Measurements from ENCODE around the gene IL22RA2. TPM values are rescaled to one million over a fixed set of nuclear protein-coding genes. Genes with fewer than 3 reads are reported as not detected.

The IL22RA2 gene
- total RNA-seq, 1 experiment from 2014 or later: not detected

GRCh38 chr6:137181891-137182653 is 8.6 kb upstream of the IL22RA2 start:
- no peaks in the 10 kb centered on the region for H3K36me3 Mint-ChIP-seq (ENCODE audit: insufficient read depth, unreplicated experiment)
- H3K9me3 Mint-ChIP-seq (ENCODE audit: low read depth, unreplicated experiment): peaks cover 7% of the 10 kb centered on the region
- H3K27ac Mint-ChIP-seq (ENCODE audit: unreplicated experiment): no peak overlapping the region
- H3K27me3 Mint-ChIP-seq (ENCODE audit: unreplicated experiment): peaks cover 13% of the 10 kb centered on the region
- intact Hi-C loops (cut with micrococcal nuclease; ENCODE audit: unreplicated experiment): no loop called here
- no peak overlapping the region for H3K4me3 Mint-ChIP-seq (ENCODE audit: low read depth, unreplicated experiment)
- TF ChIP-seq CTCF (IDR thresholded peaks at IDR 0.05; ENCODE audit: unreplicated experiment): no peak
- CTCF ChIA-PET: no interaction called here
- H3K4me1 Mint-ChIP-seq (ENCODE audit: low read depth, unreplicated experiment): no peaks in the 10 kb centered on the region
- no peak for DNase-seq
- no TSS peak for BruUV-seq (replicated peaks)

GRCh38 chr6:137177611-137178010 is 4.2 kb upstream of the IL22RA2 start:
- no peaks in the 10 kb centered on the region for H3K36me3 Mint-ChIP-seq (ENCODE audit: insufficient read depth, unreplicated experiment)
- H3K9me3 Mint-ChIP-seq (ENCODE audit: low read depth, unreplicated experiment): peaks cover 7% of the 10 kb centered on the region
- CTCF ChIA-PET: no interaction called here
- DNase-seq: no peak
- intact Hi-C loops (cut with micrococcal nuclease; ENCODE audit: unreplicated experiment): no loop called here
- TF ChIP-seq CTCF (IDR thresholded peaks at IDR 0.05; ENCODE audit: unreplicated experiment): no peak
- H3K27ac Mint-ChIP-seq (ENCODE audit: unreplicated experiment): no peak overlapping the region
- H3K4me3 Mint-ChIP-seq (ENCODE audit: low read depth, unreplicated experiment): no peak overlapping the region
- no TSS peak for BruUV-seq (replicated peaks)
- H3K27me3 Mint-ChIP-seq (ENCODE audit: unreplicated experiment): peaks cover 13% of the 10 kb centered on the region
- no peaks in the 10 kb centered on the region for H3K4me1 Mint-ChIP-seq (ENCODE audit: low read depth, unreplicated experiment)

GRCh38 chr6:137176729-137177128 is 3.3 kb upstream of the IL22RA2 start:
- no peak overlapping the region for H3K27ac Mint-ChIP-seq (ENCODE audit: unreplicated experiment)
- H3K36me3 Mint-ChIP-seq (ENCODE audit: insufficient read depth, unreplicated experiment): no peaks in the 10 kb centered on the region
- H3K4me3 Mint-ChIP-seq (ENCODE audit: low read depth, unreplicated experiment): no peak overlapping the region
- TF ChIP-seq CTCF (IDR thresholded peaks at IDR 0.05; ENCODE audit: unreplicated experiment): no peak
- DNase-seq: no peak
- CTCF ChIA-PET: interaction anchor here (0.6 kb wide), 1 partner anchor 354 kb away, joined by 4 read pairs; no protein-coding TSS in a partner anchor
- peaks cover 13% of the 10 kb centered on the region for H3K27me3 Mint-ChIP-seq (ENCODE audit: unreplicated experiment)
- peaks cover 7% of the 10 kb centered on the region for H3K9me3 Mint-ChIP-seq (ENCODE audit: low read depth, unreplicated experiment)
- intact Hi-C loops (cut with micrococcal nuclease; ENCODE audit: unreplicated experiment): no loop called here
- BruUV-seq (replicated peaks): no TSS peak
- H3K4me1 Mint-ChIP-seq (ENCODE audit: low read depth, unreplicated experiment): no peaks in the 10 kb centered on the region

GRCh38 chr6:137175868-137176245 is 2.4 kb upstream of the IL22RA2 start:
- Mint-ChIP-seq H3K9me3 (ENCODE audit: low read depth, unreplicated experiment) (peaks cover 6% of the 10 kb centered on the region), H3K27ac (ENCODE audit: unreplicated experiment) (no peak overlapping the region), H3K4me1 (ENCODE audit: low read depth, unreplicated experiment) (no peaks in the 10 kb centered on the region), H3K36me3 (ENCODE audit: insufficient read depth, unreplicated experiment) (no peaks in the 10 kb centered on the region), H3K4me3 (ENCODE audit: low read depth, unreplicated experiment) (no peak overlapping the region), H3K27me3 (ENCODE audit: unreplicated experiment) (peaks cover 13% of the 10 kb centered on the region)
- CTCF ChIA-PET: no interaction called here
- intact Hi-C loops (cut with micrococcal nuclease; ENCODE audit: unreplicated experiment): no loop called here
- BruUV-seq (replicated peaks): no TSS peak
- no peak for TF ChIP-seq CTCF (IDR thresholded peaks at IDR 0.05; ENCODE audit: unreplicated experiment)
- no peak for DNase-seq
